SK-N-SH (cell line): ENCODE data around the gene MAGI2.

Experiments used
- CTCF ChIP-seq: fragments of 200-600 bp; sonication (generic); IDR thresholded peaks from 2 replicates; pipeline ENCODE4 v1.6.1; 2017; ENCODE audit warnings: antibody characterized with exemption, mild to moderate bottlenecking, moderate library complexity
- MAX ChIP-seq: IDR thresholded peaks from 2 replicates; pipeline ENCODE4 v1.4.0; 2012; ENCODE audit warnings: low read depth

DNA sequence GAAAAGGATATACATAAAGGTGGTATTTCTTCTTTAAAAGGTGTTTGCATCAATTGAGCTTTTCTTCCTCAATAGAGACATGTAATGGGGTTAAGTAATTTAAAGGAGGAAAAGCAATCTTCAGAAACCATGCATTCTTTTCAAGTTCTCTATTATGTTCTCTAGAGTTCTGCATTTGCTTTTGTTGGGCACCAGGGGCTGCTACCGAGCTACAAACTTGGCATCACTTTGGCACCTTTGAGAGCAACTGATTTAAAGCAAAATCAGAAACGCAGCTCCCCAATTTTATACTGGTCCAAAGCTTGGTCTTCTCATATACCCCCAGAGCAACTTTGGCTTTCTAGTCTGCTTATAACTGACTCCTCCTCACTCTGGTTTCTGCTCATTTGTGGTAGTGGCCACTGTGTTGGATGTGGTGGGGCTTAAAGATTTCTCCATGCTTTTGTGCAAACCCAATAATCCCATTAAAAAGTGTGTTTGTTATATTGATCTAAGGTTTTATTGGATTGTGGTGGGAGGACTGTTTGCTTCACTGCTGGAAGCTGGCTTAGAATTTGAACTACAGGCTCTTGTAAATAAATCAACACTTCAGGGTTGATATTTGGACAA lies 942.8 kb downstream of the MAGI2 start:
- peak; percentile 95 for TF ChIP-seq CTCF
- TF ChIP-seq MAX: no peak
